H9 (cell line): Measurements from ENCODE around the gene NBEAL2. TPM values are rescaled to one million over a fixed set of nuclear protein-coding genes. Genes with fewer than 3 reads are reported as not detected.

Source experiments
- DNase-seq: peaks from one replicate; pipeline ENCODE4 v3.0.0-alpha.2; 2017
- H2AFZ ChIP-seq: one replicate; pipeline ENCODE4 v1.6.1; 2013; ENCODE audit warnings: mild to moderate bottlenecking, low read length, control low read depth, moderate library complexity
- H2AK5ac ChIP-seq: 2 replicates; pipeline ENCODE4 v1.6.1; 2013; ENCODE audit warnings: low read length, control low read depth, mixed read lengths; ENCODE audit not compliant: insufficient read length
- H2BK120ac ChIP-seq: one replicate; pipeline ENCODE4 v1.6.1; 2013; ENCODE audit warnings: low read depth, mild to moderate bottlenecking, low read length, control low read depth, inconsistent platforms; ENCODE audit not compliant: poor library complexity, severe bottlenecking
- H2BK12ac ChIP-seq: 2 replicates; pipeline ENCODE4 v1.6.1; 2013; ENCODE audit warnings: low read length, control low read depth, mixed read lengths, low read depth; ENCODE audit not compliant: insufficient read length
- H2BK15ac ChIP-seq: 2 replicates; pipeline ENCODE4 v1.6.1; 2013; ENCODE audit warnings: low read depth, low read length, control low read depth
- H2BK20ac ChIP-seq: one replicate; pipeline ENCODE4 v1.6.1; 2013; ENCODE audit warnings: low read depth, mild to moderate bottlenecking, low read length, control low read depth, inconsistent platforms; ENCODE audit not compliant: poor library complexity, severe bottlenecking
- H2BK5ac ChIP-seq: 2 replicates; pipeline ENCODE4 v1.6.1; 2013; ENCODE audit warnings: low read length, control low read depth, mixed read lengths; ENCODE audit not compliant: insufficient read length
- H3K14ac ChIP-seq: 2 replicates; pipeline ENCODE4 v1.6.1; 2013; ENCODE audit warnings: low read length, control low read depth; ENCODE audit not compliant: insufficient read depth
- H3K18ac ChIP-seq: 2 replicates; pipeline ENCODE4 v1.6.1; 2013; ENCODE audit warnings: low read depth, mild to moderate bottlenecking, mixed read lengths, low read length, control low read depth; ENCODE audit not compliant: insufficient read length
- H3K23ac ChIP-seq: 2 replicates; pipeline ENCODE4 v1.6.1; 2013; ENCODE audit warnings: low read length, control low read depth, mixed read lengths, low read depth; ENCODE audit not compliant: insufficient read length
- H3K23me2 ChIP-seq: 2 replicates; pipeline ENCODE4 v1.6.1; 2013; ENCODE audit warnings: low read depth, mild to moderate bottlenecking, mixed read lengths, low read length, control low read depth; ENCODE audit not compliant: insufficient read length, poor library complexity, severe bottlenecking
- H3K27ac ChIP-seq: 2 replicates; pipeline ENCODE4 v1.5.1; 2013; ENCODE audit warnings: low read length, control low read depth, mixed read lengths, low read depth; ENCODE audit not compliant: insufficient read length
- H3K27me3 ChIP-seq: 2 replicates; pipeline ENCODE4 v1.6.1; 2013; ENCODE audit warnings: low read length, control low read depth, inconsistent platforms; ENCODE audit not compliant: insufficient read depth
- H3K4ac ChIP-seq: 2 replicates; pipeline ENCODE4 v1.6.1; 2013; ENCODE audit warnings: low read depth, mild to moderate bottlenecking, control low read depth, inconsistent platforms, low read length, moderate library complexity
- H3K4me1 ChIP-seq: 2 replicates; pipeline ENCODE4 v1.6.1; 2013; ENCODE audit warnings: low read length, control low read depth, inconsistent platforms; ENCODE audit not compliant: insufficient read depth
- H3K4me2 ChIP-seq: 2 replicates; pipeline ENCODE4 v1.6.1; 2013; ENCODE audit warnings: low read length, control low read depth, mixed read lengths; ENCODE audit not compliant: insufficient read length, insufficient read depth
- H3K56ac ChIP-seq: 2 replicates; pipeline ENCODE4 v1.6.1; 2013; ENCODE audit warnings: low read depth, mild to moderate bottlenecking, mixed read lengths, low read length, control low read depth; ENCODE audit not compliant: insufficient read length
- H3K79me1 ChIP-seq: 2 replicates; pipeline ENCODE4 v1.6.1; 2013; ENCODE audit warnings: low read depth, mild to moderate bottlenecking, moderate library complexity, low read length, control low read depth, inconsistent platforms; ENCODE audit not compliant: insufficient read depth, poor library complexity, severe bottlenecking
- H3K79me2 ChIP-seq: 2 replicates; pipeline ENCODE4 v1.6.1; 2013; ENCODE audit warnings: low read length, control low read depth, inconsistent platforms; ENCODE audit not compliant: insufficient read depth
- H3K9ac ChIP-seq: 2 replicates; pipeline ENCODE4 v1.6.1; 2013; ENCODE audit warnings: low read length, control low read depth, mixed read lengths; ENCODE audit not compliant: insufficient read length; ENCODE audit errors: extremely low read depth
- H3K9me3 ChIP-seq: one replicate; pipeline ENCODE4 v1.6.1; 2013; ENCODE audit warnings: low read depth, low read length, inconsistent platforms; ENCODE audit not compliant: control insufficient read depth
- H3T11ph ChIP-seq: one replicate; pipeline ENCODE4 v1.6.1; 2013; ENCODE audit warnings: mild to moderate bottlenecking, low read length, control low read depth, inconsistent platforms
- H4K20me1 ChIP-seq: one replicate; pipeline ENCODE4 v1.6.1; 2013; ENCODE audit not compliant: control insufficient read depth, insufficient read length, insufficient read depth
- H4K5ac ChIP-seq: 2 replicates; pipeline ENCODE4 v1.6.1; 2013; ENCODE audit warnings: low read depth, mild to moderate bottlenecking, mixed read lengths, low read length, control low read depth; ENCODE audit not compliant: insufficient read length
- H4K8ac ChIP-seq: replicated peaks from 2 replicates; pipeline ENCODE4 v1.6.1; 2013; ENCODE audit warnings: low read length, control low read depth, mixed read lengths, low read depth; ENCODE audit not compliant: insufficient read length
- H4K91ac ChIP-seq: 2 replicates; pipeline ENCODE4 v1.6.1; 2013; ENCODE audit warnings: low read depth, mild to moderate bottlenecking, moderate library complexity, mixed read lengths, low read length, control low read depth; ENCODE audit not compliant: insufficient read length
- H3K27ac Mint-ChIP-seq, 3 experiments: 2 replicates in 2 of 3; 3 replicates in 1 of 3; pipeline ENCODE4 v1.8.0; 2020 to 2021; ENCODE audit warnings: mixed read lengths in 3 of 3, mild to moderate bottlenecking in 1 of 3, moderate library complexity in 1 of 3
- H3K27me3 Mint-ChIP-seq: 2 replicates; pipeline ENCODE4 v1.8.0; 2021; ENCODE audit warnings: low read depth, mild to moderate bottlenecking, moderate library complexity, mixed read lengths
- H3K36me3 Mint-ChIP-seq, 3 experiments: 2 replicates in 2 of 3; 3 replicates in 1 of 3; pipeline ENCODE4 v1.8.0; 2020 to 2021; ENCODE audit warnings: low read depth in 3 of 3, mixed read lengths in 3 of 3; ENCODE audit not compliant: insufficient read depth in 1 of 3
- H3K4me1 Mint-ChIP-seq, 2 experiments: 2 replicates each; pipeline ENCODE4 v1.8.0; 2020; ENCODE audit warnings: mixed read lengths in 2 of 2
- H3K4me3 Mint-ChIP-seq, 2 experiments: 2 replicates in 1 of 2; 3 replicates in 1 of 2; pipeline ENCODE4 v1.8.0; 2020 to 2021; ENCODE audit warnings: mild to moderate bottlenecking in 2 of 2, mixed read lengths in 2 of 2, moderate library complexity in 1 of 2
- H3K9me3 Mint-ChIP-seq, 2 experiments: 2 replicates in 1 of 2; 3 replicates in 1 of 2; pipeline ENCODE4 v1.8.0; 2020; ENCODE audit warnings: mild to moderate bottlenecking in 2 of 2, mixed read lengths in 2 of 2, moderate library complexity in 1 of 2
- CTCF ChIP-seq: fragments of 200-600 bp; sonication (generic); conservative IDR thresholded peaks from 3 replicates; pipeline ENCODE4 v1.8.0; 2021; ENCODE audit warnings: antibody characterized with exemption, mild to moderate bottlenecking
- WGBS: extraction: QIAGEN DNeasy Blood & Tissue Kit; methylation state at CpG from one replicate; pipeline ENCODE4 v1.1.7; 2013; ENCODE audit warnings: missing lambda C conversion rate, low lambda C conversion rate, mixed read lengths; ENCODE audit not compliant: insufficient read length; ENCODE audit errors: extremely low coverage; 5-methylcytosine and 5-hydroxymethylcytosine counted together
- total RNA-seq: library from RNA; stranded (reverse); gene quantifications from 2 replicates; pipeline ENCODE4 v1.2.1, GENCODE V29; 2021

The NBEAL2 gene
- total RNA-seq, 1 experiment from 2014 or later, result 52.1 TPM

GRCh38 chr3:46934498-46935167, 44.8 kb upstream of the NBEAL2 start:
- no peak overlapping the region for H3K4me3 Mint-ChIP-seq
- Histone ChIP-seq H2BK5ac (no peak overlapping the region), H4K20me1 (no peaks in the 10 kb centered on the region), H3K27me3 (no peaks in the 10 kb centered on the region), H3K14ac (no peak overlapping the region), H3K4me2 (no peak overlapping the region), H3K79me2 (peaks cover 6% of the 10 kb centered on the region; the same call in 1 of the 2 replicates), H2BK15ac (no peak overlapping the region), H3K79me1 (peaks cover 4% of the 10 kb centered on the region), H3K23ac (no peak overlapping the region), H4K91ac (no peak overlapping the region), H3K23me2 (no peaks in the 10 kb centered on the region), H4K5ac (no peak overlapping the region), H3K4ac (no peak overlapping the region), H3K9ac (no peak overlapping the region), H3K4me1 (peaks cover 8% of the 10 kb centered on the region; the same call in 1 of the 2 replicates), H2BK12ac (no peak overlapping the region), H3K9me3 (no peaks in the 10 kb centered on the region), H2AK5ac (no peak overlapping the region), H2BK120ac (no peak overlapping the region), H3T11ph (no peak overlapping the region), H3K18ac (no peak overlapping the region), H3K27ac (no peak overlapping the region), H3K56ac (no peak overlapping the region), H2AFZ (no peak overlapping the region), H4K8ac (no peak overlapping the region), H2BK20ac (no peak overlapping the region)
- H3K27ac Mint-ChIP-seq, result peak overlapping the region in 2 of 3 experiments; percentile 18 to 88; a peak in 3 of 7 replicates
- TF ChIP-seq CTCF, result no peak
- H3K9me3 Mint-ChIP-seq, result no peaks in the 10 kb centered on the region
- peaks cover 14 to 29% (median 28%) of the 10 kb centered on the region in 3 experiments; a peak in 5 of 7 replicates for H3K36me3 Mint-ChIP-seq
- peaks cover 42 to 43% of the 10 kb centered on the region in 2 experiments for H3K4me1 Mint-ChIP-seq
- no peaks in the 10 kb centered on the region for H3K27me3 Mint-ChIP-seq
- WGBS, result no CpG with 5 or more reads among the region's 8 CpGs
- DNase-seq, result no peak
